Activated CD8-positive, alpha-beta memory T cell treated with anti-CD3 and anti-CD28 coated beads, Interleukin-2, amount 50 U/mL, for 1 hour (primary cell): ENCODE results near the gene PRDM15.
"Not testable (repeated sequence)": the region's sequence is repeated elsewhere in the genome, so short reads cannot be mapped to it uniquely, and the experiment has no call there.

Experiments used
- DNase-seq: peaks from one replicate; pipeline ENCODE4 v3.0.0-alpha.2; 2020; ENCODE audit errors: extremely low read depth

Gene PRDM15

GRCh38 chr21:41805643-41806042, 73.5 kb downstream of the PRDM15 start:
- no peak for DNase-seq

DNA sequence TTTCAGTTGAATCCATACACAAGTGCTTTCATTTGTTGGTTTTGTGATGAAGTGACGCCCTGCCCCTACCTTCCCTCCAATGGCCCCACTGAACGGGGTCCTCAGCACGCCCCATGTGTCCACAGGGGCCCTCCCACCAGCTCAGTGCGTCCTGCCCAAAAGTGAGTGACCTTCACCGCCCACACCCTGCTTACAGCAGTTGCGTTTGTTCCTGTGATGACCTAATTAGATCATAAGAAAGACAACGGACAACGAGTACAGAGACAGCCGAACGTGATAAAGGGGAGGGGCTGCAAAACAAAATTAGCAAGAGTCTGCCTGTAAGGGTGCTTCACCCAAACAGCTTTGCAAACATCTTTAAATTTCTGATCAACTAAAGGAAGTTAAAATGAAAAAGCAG, 74.1 kb downstream of the PRDM15 start:
- DNase-seq = no peak

DNA sequence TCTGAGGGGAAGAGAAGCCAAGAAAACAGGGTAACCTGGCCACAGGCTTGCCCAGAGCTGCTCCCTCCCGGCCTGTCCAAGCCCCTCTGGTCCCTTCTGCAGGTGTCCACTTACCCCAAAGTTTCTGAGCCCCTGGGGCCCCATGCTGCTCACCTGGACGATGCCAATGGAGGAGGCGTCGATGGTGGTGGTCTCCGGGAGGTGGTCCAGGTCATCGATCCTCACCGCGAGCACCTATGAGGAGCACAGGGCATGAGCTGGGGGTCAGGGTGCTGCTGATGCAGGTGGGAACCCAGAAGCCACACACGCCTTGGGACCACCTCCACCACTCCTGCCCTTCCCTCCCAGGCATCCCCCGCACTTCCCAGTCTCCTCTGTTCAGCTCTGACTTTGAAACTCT, 74.8 kb downstream of the PRDM15 start:
- DNase-seq = no peak

DNA sequence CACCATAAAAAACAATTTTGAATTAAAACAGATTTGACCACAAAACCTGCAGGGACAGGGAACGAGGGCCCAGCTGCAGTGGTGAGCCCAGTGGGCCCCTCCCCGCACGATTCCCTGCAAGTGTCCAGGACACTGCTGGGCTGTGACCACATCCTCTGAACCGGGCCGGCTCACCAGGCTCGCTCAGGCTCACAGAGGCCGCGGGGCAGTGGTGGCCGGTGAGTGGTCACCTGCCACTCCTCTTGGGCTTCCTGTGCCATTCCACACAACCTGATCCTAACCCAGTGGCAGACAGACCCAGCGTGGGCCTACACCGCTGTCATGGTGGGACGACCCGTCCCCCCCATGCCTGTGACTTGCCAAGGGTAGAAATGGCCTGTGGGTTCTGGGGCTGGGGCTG, 75.8 kb downstream of the PRDM15 start:
- DNase-seq = no peak

GRCh38 chr21:41802684-41803083, 76.5 kb downstream of the PRDM15 start:
- DNase-seq = no peak

GRCh38 chr21:41802198-41802584, 77.0 kb downstream of the PRDM15 start:
- DNase-seq = no peak

DNA sequence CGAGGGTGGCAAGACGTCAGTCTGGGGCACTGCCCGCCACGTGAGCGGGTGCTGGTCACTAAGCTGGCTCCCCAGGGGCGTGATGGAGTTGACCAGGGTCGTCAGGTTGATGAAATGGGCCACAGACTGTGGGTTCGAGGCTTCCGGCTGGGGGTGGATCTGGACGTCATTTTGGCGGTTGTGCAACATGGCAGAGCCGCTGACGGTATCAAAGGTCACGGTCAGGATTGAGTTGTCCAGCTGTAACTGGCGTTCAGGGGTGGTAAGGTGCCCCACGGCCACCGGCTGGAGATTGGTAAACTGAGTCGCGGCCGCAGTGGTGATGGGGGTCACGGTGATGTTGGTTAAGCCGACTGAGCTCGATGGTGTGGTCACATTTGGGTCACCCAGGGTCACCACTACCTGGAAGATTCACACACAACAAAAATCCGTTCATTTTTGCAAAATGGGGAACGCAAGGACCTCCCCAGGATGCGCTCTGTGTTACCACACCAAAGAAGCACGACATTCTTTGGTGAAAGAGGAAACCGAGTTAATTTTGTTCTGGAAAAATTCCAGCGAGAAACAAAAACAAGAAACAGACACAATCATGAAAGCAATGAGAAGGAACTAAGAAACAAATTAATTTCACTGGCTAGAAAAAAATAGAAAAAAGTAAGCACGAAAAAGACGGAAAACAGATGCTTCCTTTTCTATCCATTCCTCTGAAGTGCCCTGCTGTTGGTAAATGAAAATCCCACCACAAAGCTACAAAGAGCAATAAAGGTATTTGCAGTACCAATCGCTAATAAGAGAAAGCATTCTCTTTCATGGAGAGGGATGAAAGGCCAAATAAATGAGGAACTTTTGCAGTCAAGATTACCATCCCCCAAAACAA, 77.6 kb downstream of the PRDM15 start:
- no peak for DNase-seq

DNA sequence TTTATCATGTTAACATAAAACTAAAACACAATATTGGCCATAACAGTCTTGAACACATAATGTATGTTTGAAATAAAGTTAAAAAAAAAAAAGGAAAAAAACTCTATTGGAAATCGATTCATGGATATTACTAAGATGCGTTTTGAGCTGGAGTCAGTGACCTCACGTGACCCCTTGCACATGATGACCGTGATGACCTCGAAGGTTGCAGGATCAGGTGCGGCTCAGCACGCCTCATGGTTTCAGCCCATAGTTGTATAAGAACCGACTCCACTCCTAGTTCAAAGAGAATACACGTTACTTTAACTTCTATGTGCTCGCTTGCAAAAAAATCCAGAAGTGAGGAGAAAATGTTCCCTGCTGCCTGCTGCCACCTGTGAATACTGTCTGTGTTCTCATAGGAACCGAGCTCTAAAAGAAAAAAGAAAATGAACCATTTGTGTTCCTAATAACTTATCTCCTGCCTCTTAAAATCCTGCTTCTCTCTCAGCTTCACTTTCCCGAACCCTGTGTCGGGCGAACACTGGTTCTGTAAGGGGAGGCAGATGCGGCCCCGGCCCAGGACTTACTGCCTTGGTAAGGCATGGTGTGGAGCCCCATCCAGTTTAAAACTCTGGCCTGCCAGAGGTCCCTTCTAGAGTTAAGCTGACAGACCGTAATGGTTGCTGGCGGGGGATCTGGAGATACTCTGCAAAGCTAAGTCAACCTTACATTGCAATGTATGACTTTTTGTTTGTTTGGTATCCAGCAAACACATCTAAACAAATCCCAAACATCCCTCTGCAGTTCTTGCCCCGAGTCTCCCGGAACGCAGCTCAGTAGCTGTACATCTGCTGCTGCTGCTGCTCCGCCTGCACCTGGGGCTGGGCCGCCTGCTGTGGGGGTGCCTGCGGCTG, 78.5 kb downstream of the PRDM15 start:
- no peak for DNase-seq

DNA sequence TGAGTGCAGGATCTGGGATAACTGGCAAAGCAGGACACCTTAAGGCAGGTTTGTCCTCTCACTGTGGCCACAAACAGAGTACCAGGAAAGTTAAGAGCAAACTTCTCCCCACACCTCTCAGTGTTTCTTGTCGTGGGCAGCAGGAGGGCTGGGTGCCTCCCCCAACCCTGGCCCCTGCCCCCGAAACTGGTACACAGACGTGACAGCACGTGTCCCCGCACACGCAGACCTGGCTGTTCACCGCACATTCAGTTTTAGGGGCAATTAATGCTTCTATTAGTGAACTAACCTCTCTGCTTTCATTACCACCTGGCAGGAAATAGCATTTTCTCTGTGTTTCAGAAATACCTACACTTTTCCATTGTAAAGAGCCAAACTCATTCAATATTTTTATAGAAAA, 79.4 kb downstream of the PRDM15 start:
- DNase-seq = no peak

GRCh38 chr21:41798326-41798725, 80.8 kb downstream of the PRDM15 start:
- no peak for DNase-seq

DNA sequence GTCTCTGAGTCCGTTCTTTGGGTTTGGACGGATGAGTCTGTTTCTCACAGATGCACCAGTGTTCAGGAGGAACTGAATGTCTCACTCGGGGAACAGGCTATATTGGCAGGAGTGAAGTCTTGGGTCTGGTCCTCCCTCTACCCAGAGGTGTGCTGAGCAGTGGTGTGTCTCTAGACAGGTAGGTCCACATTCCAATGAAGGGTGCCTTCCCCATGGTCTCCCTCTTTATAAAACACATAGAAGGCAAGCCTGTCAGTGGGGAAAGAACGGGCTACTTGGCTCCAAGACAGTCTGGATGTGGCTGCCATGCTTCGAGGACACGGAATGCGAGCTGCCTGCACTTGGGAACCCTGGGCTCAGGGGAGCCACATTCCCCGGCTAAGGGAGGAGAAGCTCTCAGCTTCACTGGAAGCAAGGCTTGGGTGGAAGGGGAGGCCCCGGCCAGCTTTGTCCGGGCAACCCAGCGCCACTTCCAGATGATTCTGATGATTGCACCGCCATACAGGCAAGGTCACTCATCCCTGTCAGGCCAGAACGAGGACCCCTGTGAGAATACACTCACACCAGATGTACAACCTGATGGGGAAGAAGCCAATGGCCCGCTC, 82.6 kb downstream of the PRDM15 start:
- DNase-seq = no peak

GRCh38 chr21:41795726-41796125, 83.4 kb downstream of the PRDM15 start:
- no peak for DNase-seq

DNA sequence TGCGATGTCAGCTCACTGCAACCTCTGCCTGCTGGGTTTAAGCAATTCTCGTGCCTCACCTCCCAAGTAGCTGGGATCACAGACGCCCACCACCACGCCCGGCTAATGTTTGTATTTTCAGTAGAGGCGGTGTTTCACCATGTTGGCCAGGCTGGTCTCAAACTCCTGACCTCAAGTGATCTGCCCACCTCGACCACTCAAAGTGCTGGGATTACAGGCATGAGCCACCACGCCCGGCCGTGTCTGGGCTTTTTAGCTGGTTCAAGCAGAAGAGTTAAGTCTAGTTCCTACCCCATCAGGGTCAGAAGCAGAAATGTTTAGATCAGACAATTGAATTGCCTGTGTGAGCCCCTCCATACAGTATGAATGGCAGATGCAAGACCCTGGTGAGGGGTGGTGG, 84.5 kb downstream of the PRDM15 start:
- no peak for DNase-seq

GRCh38 chr21:41792711-41793110, 86.4 kb downstream of the PRDM15 start:
- no peak for DNase-seq

- DNase-seq = no peak
Measured at GRCh38 chr21:41786509-41786987, 92.6 kb downstream of the PRDM15 start.

GRCh38 chr21:41785262-41785661, 93.9 kb downstream of the PRDM15 start:
- DNase-seq = not testable (repeated sequence)

DNA sequence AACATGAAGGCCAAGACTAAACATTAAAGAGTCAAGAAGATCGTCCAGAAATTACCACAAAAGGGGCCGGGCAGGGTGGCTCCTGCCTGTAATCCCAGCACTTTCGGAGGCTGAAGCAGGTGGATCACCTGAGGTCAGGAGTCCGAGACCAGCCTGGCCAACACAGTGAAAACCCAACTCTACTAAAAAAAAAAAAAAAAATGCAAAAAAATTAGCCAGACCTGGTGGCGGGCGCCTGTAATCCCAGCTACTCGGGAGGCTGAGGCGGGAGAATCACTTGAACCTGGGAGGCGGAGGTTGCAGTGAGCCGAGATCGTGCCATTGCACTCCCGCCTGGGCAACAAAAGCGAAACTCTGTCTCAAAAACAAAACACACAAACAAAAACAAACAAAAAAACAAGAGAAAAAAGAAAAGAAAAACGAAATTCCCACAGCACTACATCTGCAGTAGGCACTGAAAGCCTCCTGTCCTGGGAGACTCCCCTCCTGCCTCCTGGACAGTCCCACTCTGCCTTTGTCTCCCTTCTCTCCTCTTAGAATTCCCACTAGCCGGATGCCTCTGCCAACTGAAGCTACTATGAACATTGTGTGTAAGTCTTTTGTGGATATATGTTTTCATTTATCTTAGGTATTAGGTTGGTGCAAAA, 94.6 kb downstream of the PRDM15 start:
- no peak for DNase-seq

DNA sequence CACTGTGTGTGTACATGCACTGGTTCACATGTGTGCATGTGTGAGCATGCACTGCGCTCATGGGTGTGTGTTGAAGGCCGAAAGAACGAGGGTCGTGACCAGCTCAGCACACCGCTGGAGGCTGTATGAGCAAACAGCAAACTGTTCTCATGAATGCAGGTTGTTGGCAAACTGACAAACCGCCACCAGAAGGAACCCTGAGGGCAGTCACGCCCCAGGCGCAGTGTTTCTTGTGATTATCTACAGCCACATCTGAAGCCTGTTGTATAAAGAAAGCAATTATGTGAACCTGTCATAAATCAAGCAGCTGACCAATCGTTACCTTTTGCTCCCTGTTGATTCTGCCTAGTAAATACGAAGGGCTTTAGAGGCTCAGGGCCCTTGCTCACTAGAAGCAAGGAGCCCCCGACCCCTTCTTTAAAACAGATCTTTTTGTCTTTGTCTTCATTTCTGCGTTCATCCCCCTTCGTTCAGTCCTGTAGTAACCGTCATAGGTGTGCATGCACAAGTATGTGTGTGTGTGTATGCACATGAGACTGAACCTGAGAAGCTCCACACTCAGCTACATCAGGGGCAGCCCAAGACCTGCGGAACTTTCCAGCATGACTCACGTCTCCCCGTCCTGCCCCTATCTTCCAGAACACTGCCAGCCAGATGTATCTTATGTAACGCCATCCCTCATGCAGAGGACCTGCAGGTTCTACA, 95.5 kb downstream of the PRDM15 start:
- no peak for DNase-seq

GRCh38 chr21:41781050-41781410, 98.1 kb downstream of the PRDM15 start:
- no peak for DNase-seq

DNA sequence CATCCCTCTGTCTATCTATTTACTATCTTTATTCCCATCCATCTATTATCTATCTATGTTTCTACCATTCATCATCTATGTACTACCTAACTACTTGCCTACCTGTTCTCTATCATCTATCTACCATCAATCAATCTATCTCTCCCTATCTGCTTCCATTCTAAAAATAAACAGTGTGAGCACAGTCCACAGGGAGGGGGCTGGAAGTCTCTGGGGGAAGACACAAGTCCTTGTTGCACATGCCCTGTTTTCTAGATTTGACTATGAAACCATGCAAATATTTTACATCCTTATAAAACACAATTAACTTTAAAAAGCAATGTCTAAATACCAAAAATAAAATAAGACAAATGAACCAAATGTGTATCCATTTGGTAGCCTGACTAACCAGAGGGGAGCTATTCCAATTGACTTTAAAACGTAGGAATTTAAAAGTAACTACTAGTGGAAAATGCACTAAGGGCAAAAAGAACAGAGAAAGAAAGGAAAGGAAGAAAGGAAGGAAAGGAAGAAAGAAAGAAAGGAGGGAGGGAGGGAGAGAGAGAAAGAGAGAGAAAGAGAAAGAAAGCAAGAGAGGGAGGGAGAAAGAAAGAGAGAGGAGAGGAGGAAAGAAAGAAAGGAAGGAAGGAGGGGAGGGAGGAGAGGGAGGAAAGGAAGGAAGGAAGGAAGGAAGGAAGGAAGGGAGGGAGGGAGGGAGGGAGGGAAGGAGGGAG, 98.7 kb downstream of the PRDM15 start:
- DNase-seq = no peak

GRCh38 chr21:41779659-41780058, 99.5 kb downstream of the PRDM15 start:
- no peak for DNase-seq
